ENCODE data around the gene LMNTD2. TPM values are rescaled to one million over a fixed set of nuclear protein-coding genes. Genes with fewer than 3 reads are reported as not detected.

The LMNTD2 gene
- total and polyA plus RNA-seq, 2 of the 13 experiments (the other 11 are each of a cell fraction or from before 2014, with no cell fraction given): 1.1 to 3.1 TPM

DNA sequence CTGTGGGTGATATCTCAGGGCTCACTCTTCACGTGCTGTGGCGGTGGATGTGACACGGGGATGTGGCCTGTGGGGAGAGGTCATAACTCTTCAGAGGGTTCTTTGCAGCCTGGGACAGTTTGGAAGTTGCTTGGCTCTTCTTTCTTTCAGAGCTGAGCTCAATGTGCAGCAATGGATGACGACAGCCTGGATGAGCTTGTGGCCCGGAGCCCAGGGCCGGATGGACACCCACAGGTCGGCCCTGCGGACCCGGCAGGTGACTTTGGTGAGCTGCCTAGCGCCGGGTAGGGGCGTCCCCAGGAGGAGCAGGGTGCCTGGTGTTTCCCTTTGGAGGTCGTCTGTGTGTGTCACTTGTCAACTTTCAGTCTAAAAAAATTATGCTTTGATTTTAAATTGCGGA, 20.8 kb upstream of the LMNTD2 start (continued):
- no peak for TF ChIP-seq CREM (IDR thresholded peaks at IDR 0.05)
- no peak for TF ChIP-seq CREM (CRISPR knock-in tag; IDR thresholded peaks at IDR 0.05)
- no peak for TF ChIP-seq ARNT2 (CRISPR knock-in tag; IDR thresholded peaks at IDR 0.05; ENCODE audit: low read depth)
- TF ChIP-seq ZNF577 (CRISPR knock-in tag; IDR thresholded peaks at IDR 0.05; ENCODE audit: borderline replicate concordance, low read depth): no peak
- TF ChIP-seq EEA1 (CRISPR knock-in tag; IDR thresholded peaks at IDR 0.05; ENCODE audit: borderline replicate concordance): no peak

DNA sequence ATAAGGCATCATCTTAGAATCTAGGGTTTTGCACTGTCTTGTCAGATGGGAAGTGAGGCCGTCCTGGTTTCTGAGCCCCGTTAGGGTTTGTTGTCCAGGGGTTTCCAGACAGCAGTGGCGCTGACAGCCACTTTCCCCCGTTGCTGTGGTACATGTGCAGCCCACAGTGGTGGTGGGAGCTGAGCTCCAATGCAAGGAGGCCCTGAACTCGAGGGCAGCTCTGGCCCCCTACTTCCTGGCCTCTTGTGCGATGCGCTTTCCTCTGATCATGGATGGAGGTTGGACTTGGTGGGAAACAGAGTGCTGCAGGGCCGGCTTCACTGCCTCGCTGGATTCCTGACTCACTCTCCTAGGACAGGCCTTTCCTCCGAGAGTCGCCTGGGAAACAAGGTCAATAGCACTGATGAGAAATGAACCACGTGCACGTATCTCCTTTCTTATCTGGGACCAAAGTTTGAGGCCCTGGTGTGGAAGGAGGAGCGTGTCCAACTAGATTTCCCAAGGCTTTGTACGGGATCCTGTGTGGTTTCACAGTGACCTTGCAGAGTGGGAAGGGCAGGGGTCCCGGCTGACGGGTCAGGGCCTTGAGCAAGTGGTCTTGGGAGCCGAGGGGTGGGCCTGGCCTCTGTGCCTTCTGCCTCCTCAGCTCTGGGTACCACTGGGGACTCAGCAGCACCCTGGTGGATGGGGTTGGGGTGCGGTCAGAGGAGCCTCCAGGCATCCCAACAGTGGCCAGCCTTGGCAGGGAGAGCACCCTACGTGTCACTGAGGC, 19.5 kb upstream of the LMNTD2 start:
- Histone ChIP-seq H3K36me3 (replicated peaks in 1 of 2; ENCODE audit: control insufficient read depth in 1 of 2, insufficient read depth in 2 of 2, low read length in 2 of 2) (peaks cover 9 to 26% of the 10 kb centered on the region in 2 experiments; a peak in 4 of 5 replicates), H3K27me3 (ENCODE audit: control insufficient read depth in 1 of 2, insufficient read depth in 2 of 2, low read length in 2 of 2) (no peaks in the 10 kb centered on the region; a peak in 1 of 5 replicates), H2AFZ (ENCODE audit: low read length) (no peak overlapping the region), H3K4me1 (ENCODE audit: insufficient read depth, low read length) (peaks cover 49% of the 10 kb centered on the region), H3K4me3 (replicated peaks in 1 of 3; ENCODE audit: insufficient read depth in 1 of 3, low read depth in 2 of 3, low read length in 3 of 3) (peak overlapping the region; percentile 16 to 100 (median 26); a peak in 4 of 6 replicates), H3K9me3 (ENCODE audit: low read length) (no peaks in the 10 kb centered on the region), H4K20me1 (ENCODE audit: insufficient read depth, low read length) (peaks cover 45% of the 10 kb centered on the region), H3K79me2 (ENCODE audit: insufficient read depth, low read length) (peaks cover 66% of the 10 kb centered on the region), H3K9ac (ENCODE audit: insufficient read depth, low read depth, low read length) (peak overlapping the region; percentile 44), H3K4me2 (ENCODE audit: low read depth, low read length) (peak overlapping the region; percentile 94), H3K27ac (ENCODE audit: extremely low read length, insufficient read depth, low read length) (peak overlapping the region; percentile 80)
- 22% methylated on average over 18 of the region's 20 CpGs for WGBS (ENCODE audit: low lambda C conversion rate)
- in situ Hi-C loops (cut with HindIII; ENCODE audit: extremely low pct_ligation_motif_present, low pct_unique_long_range_greater_than_20kb): no loop called here
- BruUV-seq (replicated peaks): no TSS peak
- POLR2A ChIA-PET: no interaction called here
- FAIRE-seq: peak; percentile 94
- CTCF ChIA-PET (ENCODE audit: low intra/inter-chr PET ratio, low total read pairs): no interaction called here
- ATAC-seq: peak; percentile 51
- intact Hi-C loops (cut with micrococcal nuclease; ENCODE audit: unreplicated experiment): no loop called here
- DNase-seq (ENCODE audit: low spot score): peak; percentile 78
- TF ChIP-seq MAFK (conservative IDR thresholded peaks at IDR 0.05 in 1 of 2, IDR thresholded peaks at IDR 0.05 in 1 of 2; ENCODE audit: low read length in 2 of 2): no peak
- TF ChIP-seq, protein P1, sequence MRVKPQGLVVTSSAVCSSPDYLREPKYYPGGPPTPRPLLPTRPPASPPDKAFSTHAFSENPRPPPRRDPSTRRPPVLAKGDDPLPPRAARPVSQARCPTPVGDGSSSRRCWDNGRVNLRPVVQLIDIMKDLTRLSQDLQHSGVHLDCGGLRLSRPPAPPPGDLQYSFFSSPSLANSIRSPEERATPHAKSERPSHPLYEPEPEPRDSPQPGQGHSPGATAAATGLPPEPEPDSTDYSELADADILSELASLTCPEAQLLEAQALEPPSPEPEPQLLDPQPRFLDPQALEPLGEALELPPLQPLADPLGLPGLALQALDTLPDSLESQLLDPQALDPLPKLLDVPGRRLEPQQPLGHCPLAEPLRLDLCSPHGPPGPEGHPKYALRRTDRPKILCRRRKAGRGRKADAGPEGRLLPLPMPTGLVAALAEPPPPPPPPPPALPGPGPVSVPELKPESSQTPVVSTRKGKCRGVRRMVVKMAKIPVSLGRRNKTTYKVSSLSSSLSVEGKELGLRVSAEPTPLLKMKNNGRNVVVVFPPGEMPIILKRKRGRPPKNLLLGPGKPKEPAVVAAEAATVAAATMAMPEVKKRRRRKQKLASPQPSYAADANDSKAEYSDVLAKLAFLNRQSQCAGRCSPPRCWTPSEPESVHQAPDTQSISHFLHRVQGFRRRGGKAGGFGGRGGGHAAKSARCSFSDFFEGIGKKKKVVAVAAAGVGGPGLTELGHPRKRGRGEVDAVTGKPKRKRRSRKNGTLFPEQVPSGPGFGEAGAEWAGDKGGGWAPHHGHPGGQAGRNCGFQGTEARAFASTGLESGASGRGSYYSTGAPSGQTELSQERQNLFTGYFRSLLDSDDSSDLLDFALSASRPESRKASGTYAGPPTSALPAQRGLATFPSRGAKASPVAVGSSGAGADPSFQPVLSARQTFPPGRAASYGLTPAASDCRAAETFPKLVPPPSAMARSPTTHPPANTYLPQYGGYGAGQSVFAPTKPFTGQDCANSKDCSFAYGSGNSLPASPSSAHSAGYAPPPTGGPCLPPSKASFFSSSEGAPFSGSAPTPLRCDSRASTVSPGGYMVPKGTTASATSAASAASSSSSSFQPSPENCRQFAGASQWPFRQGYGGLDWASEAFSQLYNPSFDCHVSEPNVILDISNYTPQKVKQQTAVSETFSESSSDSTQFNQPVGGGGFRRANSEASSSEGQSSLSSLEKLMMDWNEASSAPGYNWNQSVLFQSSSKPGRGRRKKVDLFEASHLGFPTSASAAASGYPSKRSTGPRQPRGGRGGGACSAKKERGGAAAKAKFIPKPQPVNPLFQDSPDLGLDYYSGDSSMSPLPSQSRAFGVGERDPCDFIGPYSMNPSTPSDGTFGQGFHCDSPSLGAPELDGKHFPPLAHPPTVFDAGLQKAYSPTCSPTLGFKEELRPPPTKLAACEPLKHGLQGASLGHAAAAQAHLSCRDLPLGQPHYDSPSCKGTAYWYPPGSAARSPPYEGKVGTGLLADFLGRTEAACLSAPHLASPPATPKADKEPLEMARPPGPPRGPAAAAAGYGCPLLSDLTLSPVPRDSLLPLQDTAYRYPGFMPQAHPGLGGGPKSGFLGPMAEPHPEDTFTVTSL (CRISPR knock-in tag; IDR thresholded peaks at IDR 0.05; ENCODE audit: borderline replicate concordance): no peak
- no peak for TF ChIP-seq HOXA9 (CRISPR knock-in tag; IDR thresholded peaks at IDR 0.05; ENCODE audit: borderline replicate concordance)
- TF ChIP-seq MAFG (CRISPR knock-in tag; IDR thresholded peaks at IDR 0.05): no peak
- no peak for TF ChIP-seq ZFP62 (CRISPR knock-in tag; IDR thresholded peaks at IDR 0.05)
- peak; percentile 69 for TF ChIP-seq HDAC2 (CRISPR knock-in tag; IDR thresholded peaks at IDR 0.05)
- TF ChIP-seq, protein P2, sequence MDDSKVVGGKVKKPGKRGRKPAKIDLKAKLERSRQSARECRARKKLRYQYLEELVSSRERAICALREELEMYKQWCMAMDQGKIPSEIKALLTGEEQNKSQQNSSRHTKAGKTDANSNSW (CRISPR knock-in tag; IDR thresholded peaks at IDR 0.05; ENCODE audit: borderline replicate concordance): no peak
- peak; percentile 71; the same call in 1 of the 3 replicates for TF ChIP-seq MXI1 (IDR thresholded peaks at IDR 0.05; ENCODE audit: borderline replicate concordance, low read depth, low read length)
- TF ChIP-seq ZNF331 (CRISPR knock-in tag; IDR thresholded peaks at IDR 0.05): no peak; the same call in 1 of the 2 replicates
- TF ChIP-seq RCOR2 (CRISPR knock-in tag; IDR thresholded peaks at IDR 0.05): 0 out of 2 replicates have a peak, but pooled peaks have one; percentile 32
- no peak for TF ChIP-seq ZNF180 (CRISPR knock-in tag; IDR thresholded peaks at IDR 0.05; ENCODE audit: borderline replicate concordance, low read depth)
- TF ChIP-seq ZSCAN12 (CRISPR knock-in tag; IDR thresholded peaks at IDR 0.05): no peak
- TF ChIP-seq, protein P3, sequence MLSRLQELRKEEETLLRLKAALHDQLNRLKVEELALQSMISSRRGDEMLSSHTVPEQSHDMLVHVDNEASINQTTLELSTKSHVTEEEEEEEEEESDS (CRISPR knock-in tag; IDR thresholded peaks at IDR 0.05; ENCODE audit: borderline replicate concordance): no peak

All from HepG2 (cell line).